ENCODE results near the gene ADAM19. TPM values are rescaled to one million over a fixed set of nuclear protein-coding genes. Genes with fewer than 3 reads are reported as not detected.

The ADAM19 gene
- total RNA-seq, 2 experiments from 2014 or later = 28.3 to 29.0 TPM

- H3K9me3 Mint-ChIP-seq = no peaks in the 10 kb centered on the region
- no peak for ATAC-seq (ENCODE audit: low read depth)
- peaks cover 27% of the 10 kb centered on the region for H3K4me1 Mint-ChIP-seq
- H3K27me3 Mint-ChIP-seq = no peaks in the 10 kb centered on the region
- DNase-seq = no peak
- peaks cover 47% of the 10 kb centered on the region for H3K36me3 Mint-ChIP-seq
- POLR2A ChIA-PET = no interaction called here
- no peak overlapping the region for H3K4me3 Mint-ChIP-seq
- H3K27ac Mint-ChIP-seq = no peak overlapping the region
Measured at GRCh38 chr5:157506066-157506590, 69.4 kb downstream of the ADAM19 start.

- H3K27ac Mint-ChIP-seq = no peak overlapping the region
- DNase-seq (no peak), ATAC-seq (ENCODE audit: low read depth) (no peak)
- H3K4me3 Mint-ChIP-seq = no peak overlapping the region
- H3K4me1 Mint-ChIP-seq = peaks cover 28% of the 10 kb centered on the region
- no peaks in the 10 kb centered on the region for H3K27me3 Mint-ChIP-seq
- H3K36me3 Mint-ChIP-seq = peaks cover 51% of the 10 kb centered on the region
- POLR2A ChIA-PET = no interaction called here
- H3K9me3 Mint-ChIP-seq = no peaks in the 10 kb centered on the region
Measured at GRCh38 chr5:157505496-157505895, 70.1 kb downstream of the ADAM19 start.

- POLR2A ChIA-PET = no interaction called here
- H3K4me3 Mint-ChIP-seq = no peak overlapping the region
Measured at GRCh38 chr5:157504053-157504452, 71.5 kb downstream of the ADAM19 start.

GRCh38 chr5:157502143-157502647 is 73.4 kb downstream of the ADAM19 start:
- ATAC-seq (ENCODE audit: low read depth) (no peak), DNase-seq (no peak)
- Mint-ChIP-seq H3K4me1 (peaks cover 25% of the 10 kb centered on the region), H3K27me3 (no peaks in the 10 kb centered on the region), H3K9me3 (no peaks in the 10 kb centered on the region), H3K36me3 (peaks cover 33% of the 10 kb centered on the region), H3K4me3 (no peak overlapping the region), H3K27ac (no peak overlapping the region)
- POLR2A ChIA-PET = no interaction called here

More at GRCh38 chr5:157504053-157504452, 71.5 kb downstream of the ADAM19 start:
- ATAC-seq (ENCODE audit: low read depth) (no peak), DNase-seq (no peak)
- no peak overlapping the region for H3K27ac Mint-ChIP-seq
- no peaks in the 10 kb centered on the region for H3K9me3 Mint-ChIP-seq
- H3K4me1 Mint-ChIP-seq = peaks cover 27% of the 10 kb centered on the region
- H3K27me3 Mint-ChIP-seq = no peaks in the 10 kb centered on the region
- peaks cover 45% of the 10 kb centered on the region for H3K36me3 Mint-ChIP-seq

- no peaks in the 10 kb centered on the region for H3K9me3 Mint-ChIP-seq
- H3K4me3 Mint-ChIP-seq = no peak overlapping the region
- ATAC-seq (ENCODE audit: low read depth) (no peak), DNase-seq (no peak)
- POLR2A ChIA-PET = no interaction called here
- peaks cover 38% of the 10 kb centered on the region for H3K36me3 Mint-ChIP-seq
- no peak overlapping the region for H3K27ac Mint-ChIP-seq
- H3K27me3 Mint-ChIP-seq = no peaks in the 10 kb centered on the region
- H3K4me1 Mint-ChIP-seq = peaks cover 19% of the 10 kb centered on the region
Measured at GRCh38 chr5:157497875-157498611, 77.5 kb downstream of the ADAM19 start.

- DNase-seq (no peak), ATAC-seq (ENCODE audit: low read depth) (no peak)
- POLR2A ChIA-PET = no interaction called here
- no peak overlapping the region for H3K4me3 Mint-ChIP-seq
- H3K36me3 Mint-ChIP-seq = peaks cover 32% of the 10 kb centered on the region
- H3K27ac Mint-ChIP-seq = no peak overlapping the region
- no peaks in the 10 kb centered on the region for H3K9me3 Mint-ChIP-seq
- peaks cover 9% of the 10 kb centered on the region for H3K4me1 Mint-ChIP-seq
- no peaks in the 10 kb centered on the region for H3K27me3 Mint-ChIP-seq
Measured at GRCh38 chr5:157496864-157497263, 78.7 kb downstream of the ADAM19 start.

GRCh38 chr5:157494178-157494832 is 81.3 kb downstream of the ADAM19 start:
- peaks cover 7% of the 10 kb centered on the region for H3K4me1 Mint-ChIP-seq
- H3K9me3 Mint-ChIP-seq = no peaks in the 10 kb centered on the region
- H3K27ac Mint-ChIP-seq = no peak overlapping the region
- no peak for DNase-seq
- ATAC-seq (ENCODE audit: low read depth) = no peak
- POLR2A ChIA-PET = no interaction called here
- no peak overlapping the region for H3K4me3 Mint-ChIP-seq
- no peaks in the 10 kb centered on the region for H3K27me3 Mint-ChIP-seq
- H3K36me3 Mint-ChIP-seq = peaks cover 33% of the 10 kb centered on the region

GRCh38 chr5:157492886-157493285 is 82.7 kb downstream of the ADAM19 start:
- no peaks in the 10 kb centered on the region for H3K9me3 Mint-ChIP-seq
- peaks cover 7% of the 10 kb centered on the region for H3K4me1 Mint-ChIP-seq
- no peaks in the 10 kb centered on the region for H3K27me3 Mint-ChIP-seq
- DNase-seq (no peak), ATAC-seq (ENCODE audit: low read depth) (no peak)
- POLR2A ChIA-PET = no interaction called here
- no peak overlapping the region for H3K4me3 Mint-ChIP-seq
- peaks cover 38% of the 10 kb centered on the region for H3K36me3 Mint-ChIP-seq
- H3K27ac Mint-ChIP-seq = no peak overlapping the region

- H3K27ac Mint-ChIP-seq = no peak overlapping the region
- no peaks in the 10 kb centered on the region for H3K27me3 Mint-ChIP-seq
- no peak for ATAC-seq (ENCODE audit: low read depth)
- peaks cover 39% of the 10 kb centered on the region for H3K36me3 Mint-ChIP-seq
- H3K9me3 Mint-ChIP-seq = no peaks in the 10 kb centered on the region
- DNase-seq = no peak
- no peak overlapping the region for H3K4me3 Mint-ChIP-seq
- H3K4me1 Mint-ChIP-seq = peaks cover 17% of the 10 kb centered on the region
- POLR2A ChIA-PET = no interaction called here
Measured at GRCh38 chr5:157491471-157491995, 84.0 kb downstream of the ADAM19 start.

- Mint-ChIP-seq H3K27me3 (no peaks in the 10 kb centered on the region), H3K4me1 (peaks cover 14% of the 10 kb centered on the region), H3K36me3 (peaks cover 49% of the 10 kb centered on the region), H3K27ac (peak overlapping the region; percentile 7), H3K9me3 (no peaks in the 10 kb centered on the region), H3K4me3 (peak overlapping the region; percentile 1)
- POLR2A ChIA-PET = no interaction called here
- peak; percentile 27 for ATAC-seq (ENCODE audit: low read depth)
- no peak for DNase-seq
Measured at GRCh38 chr5:157487358-157487757, 88.2 kb downstream of the ADAM19 start.

- no peak for DNase-seq
- H3K9me3 Mint-ChIP-seq = no peaks in the 10 kb centered on the region
- peaks cover 14% of the 10 kb centered on the region for H3K4me1 Mint-ChIP-seq
- peaks cover 51% of the 10 kb centered on the region for H3K36me3 Mint-ChIP-seq
- POLR2A ChIA-PET = no interaction called here
- H3K4me3 Mint-ChIP-seq = peak overlapping the region; percentile 1
- peak; percentile 32 for ATAC-seq (ENCODE audit: low read depth)
- H3K27me3 Mint-ChIP-seq = no peaks in the 10 kb centered on the region
- H3K27ac Mint-ChIP-seq = peak overlapping the region; percentile 22
Measured at GRCh38 chr5:157486861-157487260, 88.7 kb downstream of the ADAM19 start.

GRCh38 chr5:157486221-157486681 is 89.3 kb downstream of the ADAM19 start:
- H3K27ac Mint-ChIP-seq = peak overlapping the region; percentile 35
- H3K4me3 Mint-ChIP-seq = no peak overlapping the region
- H3K36me3 Mint-ChIP-seq = peaks cover 49% of the 10 kb centered on the region
- H3K4me1 Mint-ChIP-seq = peaks cover 16% of the 10 kb centered on the region
- DNase-seq (no peak), ATAC-seq (ENCODE audit: low read depth) (peak; percentile 50)
- H3K27me3 Mint-ChIP-seq = no peaks in the 10 kb centered on the region
- POLR2A ChIA-PET = no interaction called here
- no peaks in the 10 kb centered on the region for H3K9me3 Mint-ChIP-seq

- Mint-ChIP-seq H3K9me3 (no peaks in the 10 kb centered on the region), H3K4me1 (peaks cover 18% of the 10 kb centered on the region), H3K27me3 (no peaks in the 10 kb centered on the region), H3K4me3 (no peak overlapping the region), H3K36me3 (peaks cover 48% of the 10 kb centered on the region), H3K27ac (no peak overlapping the region)
- ATAC-seq (ENCODE audit: low read depth) = no peak
- POLR2A ChIA-PET = no interaction called here
- DNase-seq = no peak
Measured at GRCh38 chr5:157485811-157486210, 89.8 kb downstream of the ADAM19 start.
